OCI-LY7 (cell line): Measurements from ENCODE around the gene LRP3. TPM values are rescaled to one million over a fixed set of nuclear protein-coding genes. Genes with fewer than 3 reads are reported as not detected.

Source experiments
- BruUV-seq: library from RNA; stranded (reverse); fragments of 400-500 nt; replicated peaks from 2 replicates; lab custom pipeline; 2021; lab: Mats Ljungman, UMichigan
- CTCF ChIA-PET: fragments of 300-600 bp; sonication (Branson Sonifier 250); formaldehyde crosslinking; loops from one replicate; lab custom pipeline; 2022; ENCODE audit warnings: antibody characterized with exemption; ENCODE audit not compliant: unreplicated experiment; lab: Charles Lee
- POLR2A ChIA-PET: fragments of 300-600 bp; sonication (Branson Sonifier 250); formaldehyde crosslinking; loops from one replicate; lab custom pipeline; 2022; ENCODE audit warnings: antibody characterized with exemption; lab: Charles Lee
- DNase-seq: peaks from one replicate; pipeline ENCODE4 v3.0.0-alpha.2; 2015; ENCODE audit warnings: low spot score
- H2AFZ ChIP-seq: fragments of 200-600 bp; sonication (generic), shearing (Covaris generic); 2 replicates; pipeline ENCODE4 v1.6.1; 2014; ENCODE audit warnings: mild to moderate bottlenecking, antibody characterized with exemption, low read length, moderate library complexity
- H3K27ac ChIP-seq: fragments of 200-600 bp; sonication (generic); 2 replicates; pipeline ENCODE4 v1.5.1; 2014; ENCODE audit warnings: mixed run types, low read depth, mild to moderate bottlenecking, moderate library complexity, low read length, inconsistent platforms; ENCODE audit not compliant: poor library complexity, severe bottlenecking
- H3K36me3 ChIP-seq: fragments of 200-600 bp; sonication (generic); 2 replicates; pipeline ENCODE4 v1.6.1; 2014; ENCODE audit warnings: mild to moderate bottlenecking, antibody characterized with exemption, low read length, moderate library complexity, mixed read lengths; ENCODE audit not compliant: insufficient read depth
- H3K4me1 ChIP-seq: fragments of 200-600 bp; sonication (generic); 2 replicates; pipeline ENCODE4 v1.5.1; 2014; ENCODE audit warnings: mild to moderate bottlenecking, low read length; ENCODE audit not compliant: insufficient read depth, poor library complexity, severe bottlenecking
- H3K4me2 ChIP-seq: fragments of 200-600 bp; sonication (generic); 2 replicates; pipeline ENCODE4 v1.6.1; 2014; ENCODE audit warnings: mild to moderate bottlenecking, low read length
- H3K4me3 ChIP-seq: fragments of 200-600 bp; sonication (generic); 2 replicates; pipeline ENCODE4 v1.5.1; 2014; ENCODE audit warnings: mild to moderate bottlenecking, low read depth, low read length; ENCODE audit not compliant: poor library complexity, severe bottlenecking
- H3K79me2 ChIP-seq: fragments of 200-600 bp; sonication (generic); 2 replicates; pipeline ENCODE4 v1.6.1; 2016; ENCODE audit warnings: low read depth, mild to moderate bottlenecking, low read length, moderate library complexity, mixed read lengths; ENCODE audit not compliant: insufficient read depth
- H3K9me2 ChIP-seq: fragments of 200-600 bp; sonication (generic); 2 replicates; pipeline ENCODE4 v1.6.1; 2016; ENCODE audit warnings: mild to moderate bottlenecking, low read length, mixed read lengths; ENCODE audit not compliant: insufficient read depth
- H3K9me3 ChIP-seq: fragments of 200-600 bp; sonication (generic); 2 replicates; pipeline ENCODE4 v1.6.1; 2014; ENCODE audit warnings: mild to moderate bottlenecking, mixed run types, low read length, mixed read lengths
- H4K20me1 ChIP-seq: fragments of 200-600 bp; sonication (generic); 2 replicates; pipeline ENCODE4 v1.6.1; 2014; ENCODE audit warnings: mild to moderate bottlenecking, antibody characterized with exemption, low read length, moderate library complexity, mixed read lengths; ENCODE audit not compliant: insufficient read depth
- CTCF ChIP-seq: fragments of 200-600 bp; sonication (generic); conservative IDR thresholded peaks from 2 replicates; pipeline ENCODE4 v1.5.1; 2014; ENCODE audit warnings: mild to moderate bottlenecking, antibody characterized with exemption, low read length, moderate library complexity, mixed read lengths
- EZH2phosphoT487 ChIP-seq: fragments of 200-600 bp; sonication (generic); IDR thresholded peaks from 2 replicates; pipeline ENCODE4 v1.6.1; 2018; ENCODE audit warnings: low read depth, borderline replicate concordance, mild to moderate bottlenecking, mixed run types, antibody characterized with exemption, low read length, moderate library complexity, mixed read lengths
- intact Hi-C: fragments of 100-400 bp; cut with micrococcal nuclease; formaldehyde crosslinking; loops from one replicate; pipeline ENCODE4 v1.10.0; 2022; ENCODE audit not compliant: unreplicated experiment
- total RNA-seq, 2 experiments: library from RNA; depleted of rRNA in 1 of 2; stranded (reverse); fragments of >200 nt in 1 of 2; shearing (Covaris generic) in 1 of 2; gene quantifications; 2 replicates each; pipeline ENCODE4 v1.2.3, GENCODE V29; 2014 to 2022

Gene LRP3
- total RNA-seq, 2 experiments from 2014 or later: not detected

DNA sequence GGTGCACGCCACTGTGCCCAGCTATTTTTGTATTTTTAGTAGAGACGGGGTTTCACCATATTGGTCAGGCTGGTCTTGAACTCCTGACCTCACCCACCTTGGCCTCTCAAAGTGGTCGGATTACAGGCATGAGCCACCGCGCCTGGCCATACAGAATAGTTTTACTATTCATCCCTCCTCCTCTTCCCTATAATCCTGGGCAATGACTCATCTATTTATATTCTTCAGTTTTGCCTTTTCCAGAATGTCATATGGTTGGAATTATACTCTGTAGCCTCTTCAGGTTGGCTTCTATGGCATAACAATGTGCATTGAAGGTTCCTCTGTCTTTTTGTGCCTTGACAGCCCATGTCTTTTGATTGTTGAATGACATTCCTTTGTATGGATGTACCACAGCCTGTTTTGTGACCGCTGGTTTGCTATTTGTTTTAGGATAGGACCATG lies 22.2 kb upstream of the LRP3 start:
- intact Hi-C loops: loop anchor here (10.0 kb wide), 1 partner anchor 497 kb away; the partner anchor contains the start of genes ANKRD27 and RGS9BP
- H3K36me3 ChIP-seq: no peaks in the 10 kb centered on the region
- no peak overlapping the region for H3K27ac ChIP-seq
- TF ChIP-seq CTCF (no peak), EZH2phosphoT487 (no peak)
- CTCF ChIA-PET: no interaction called here
- no peaks in the 10 kb centered on the region for H4K20me1 ChIP-seq
- no peak overlapping the region for H2AFZ ChIP-seq
- BruUV-seq: no TSS peak
- H3K4me1 ChIP-seq: peaks cover 9% of the 10 kb centered on the region
- peaks cover 8% of the 10 kb centered on the region; the same call in 1 of the 2 replicates for H3K79me2 ChIP-seq
- POLR2A ChIA-PET: no interaction called here
- no peak overlapping the region; the same call in 1 of the 2 replicates for H3K4me2 ChIP-seq
- peaks cover 8% of the 10 kb centered on the region; the same call in 1 of the 2 replicates for H3K9me3 ChIP-seq
- no peak overlapping the region for H3K4me3 ChIP-seq
- no peaks in the 10 kb centered on the region for H3K9me2 ChIP-seq
- DNase-seq: no peak

DNA sequence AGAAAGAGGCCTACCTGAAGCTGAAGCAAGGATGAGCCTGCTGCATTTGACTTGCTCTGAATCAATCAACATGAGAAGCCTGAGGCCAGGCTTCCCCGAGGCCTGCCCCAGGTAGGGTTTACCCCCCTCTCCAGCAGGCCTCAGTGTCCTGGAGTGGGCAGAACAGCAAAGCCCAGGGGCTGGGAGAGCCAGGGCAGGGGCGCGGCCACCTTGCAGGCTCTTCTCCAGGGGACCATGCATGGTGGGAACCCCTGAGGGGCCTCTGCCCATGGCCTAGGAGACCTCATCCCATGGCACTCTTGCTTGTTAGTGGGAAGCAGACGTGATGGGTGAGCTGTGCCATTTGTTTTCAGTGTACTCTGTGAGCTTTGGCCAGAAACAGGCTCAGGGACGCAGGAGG lies 19.9 kb upstream of the LRP3 start:
- Histone ChIP-seq H3K79me2 (peaks cover 8% of the 10 kb centered on the region; the same call in 1 of the 2 replicates), H3K36me3 (no peaks in the 10 kb centered on the region), H3K4me3 (no peak overlapping the region), H2AFZ (no peak overlapping the region), H3K4me1 (peaks cover 17% of the 10 kb centered on the region), H3K4me2 (no peak overlapping the region), H3K9me3 (no peaks in the 10 kb centered on the region; the same call in 1 of the 2 replicates), H3K27ac (no peak overlapping the region), H4K20me1 (no peaks in the 10 kb centered on the region), H3K9me2 (no peaks in the 10 kb centered on the region)
- DNase-seq: no peak
- POLR2A ChIA-PET: interaction anchor here (0.6 kb wide), 1 partner anchor 621 kb away, joined by 3 read pairs; no protein-coding TSS in a partner anchor
- CTCF ChIA-PET: no interaction called here
- TF ChIP-seq EZH2phosphoT487 (no peak), CTCF (no peak)
- intact Hi-C loops: loop anchor here (10.0 kb wide), 1 partner anchor 499 kb away; the partner anchor contains the start of genes ANKRD27 and RGS9BP
- no TSS peak for BruUV-seq

- H3K27ac ChIP-seq: no peak overlapping the region
- H4K20me1 ChIP-seq: no peaks in the 10 kb centered on the region
- intact Hi-C loops: loop anchor here (5.0 to 10.0 kb wide), 3 partner anchors 500 to 833 kb away; partner anchors contain the start of genes ANKRD27, PDCD5 and RGS9BP
- no TSS peak for BruUV-seq
- H3K4me3 ChIP-seq: peak overlapping the region; percentile 85
- DNase-seq: no peak
- H3K4me2 ChIP-seq: peak overlapping the region; percentile 79
- no peak overlapping the region for H2AFZ ChIP-seq
- H3K36me3 ChIP-seq: no peaks in the 10 kb centered on the region
- ChIA-PET POLR2A (interaction anchor here (1.2 kb wide), 1 partner anchor 199 kb away, joined by 4 read pairs; no protein-coding TSS in a partner anchor), CTCF (no interaction called here)
- H3K9me2 ChIP-seq: no peaks in the 10 kb centered on the region
- H3K4me1 ChIP-seq: peaks cover 17% of the 10 kb centered on the region
- no peak for TF ChIP-seq EZH2phosphoT487
- TF ChIP-seq CTCF: no peak
- no peaks in the 10 kb centered on the region for H3K9me3 ChIP-seq
- peaks cover 8% of the 10 kb centered on the region; the same call in 1 of the 2 replicates for H3K79me2 ChIP-seq
These were observed 18.9 kb upstream of the LRP3 start for GRCh38 chr19:33175156-33175782.
